ENCODE data around the gene CIB2.

CIB2 gene

GRCh38 chr15:78104566-78105475, 26.4 kb downstream of the CIB2 start (continued):
- TF ChIP-seq ZBTB44 (tag by site-specific recombination; IDR thresholded peaks at IDR 0.05): no peak
- TF ChIP-seq SP2 (tag by site-specific recombination; IDR thresholded peaks at IDR 0.05): no peak
- TF ChIP-seq ZBTB48 (tag by site-specific recombination; IDR thresholded peaks at IDR 0.05): no peak
- TF ChIP-seq REPIN1 (tag by site-specific recombination; IDR thresholded peaks at IDR 0.05; ENCODE audit: low read depth): no peak
- TF ChIP-seq KLF9 (tag by site-specific recombination; IDR thresholded peaks at IDR 0.05; ENCODE audit: low read depth): no peak
- TF ChIP-seq ZNF596 (tag by site-specific recombination; IDR thresholded peaks at IDR 0.05): no peak
- no peak for TF ChIP-seq TSHZ1 (tag by site-specific recombination; IDR thresholded peaks at IDR 0.05; ENCODE audit: borderline replicate concordance)

- Histone ChIP-seq H3K4me1 (ENCODE audit: control insufficient read depth, insufficient read depth, low read length) (no peaks in the 10 kb centered on the region), H3K36me3 (ENCODE audit: control insufficient read depth in 2 of 2, insufficient read depth in 1 of 2, low read length in 2 of 2) (peaks cover 0 to 7% of the 10 kb centered on the region in 2 experiments; a peak in 2 of 3 replicates), H3K27ac (ENCODE audit: extremely low read depth, low read depth, low read length) (no peak overlapping the region), H3K4me3 (ENCODE audit: low read depth, low read length) (no peak overlapping the region), H3K9me3 (ENCODE audit: control insufficient read depth, insufficient read depth, low read depth, low read length) (no peaks in the 10 kb centered on the region)
- POLR2A ChIA-PET: no interaction called here
- no peak for TF ChIP-seq ZNF391 (tag by site-specific recombination; IDR thresholded peaks at IDR 0.05; ENCODE audit: borderline replicate concordance, low read depth)
- no peak for TF ChIP-seq ZNF112 (tag by site-specific recombination; IDR thresholded peaks at IDR 0.05)
- no peak for TF ChIP-seq RBAK (tag by site-specific recombination; IDR thresholded peaks at IDR 0.05)
- no peak for TF ChIP-seq PRDM1 (tag by site-specific recombination; IDR thresholded peaks at IDR 0.05)
- no peak for TF ChIP-seq YY1 (tag by site-specific recombination; IDR thresholded peaks at IDR 0.05)
- TF ChIP-seq ZNF155 (tag by site-specific recombination; IDR thresholded peaks at IDR 0.05): no peak
- TF ChIP-seq ZNF248 (tag by site-specific recombination; IDR thresholded peaks at IDR 0.05): no peak
- no peak for TF ChIP-seq ZNF76 (tag by site-specific recombination; IDR thresholded peaks at IDR 0.05; ENCODE audit: borderline replicate concordance, low read depth)
- TF ChIP-seq ZNF785 (tag by site-specific recombination; IDR thresholded peaks at IDR 0.05): no peak
- TF ChIP-seq YY2 (tag by site-specific recombination; IDR thresholded peaks at IDR 0.05): no peak
- no peak for TF ChIP-seq ZNF792 (tag by site-specific recombination; IDR thresholded peaks at IDR 0.05)
- no peak for TF ChIP-seq ZNF426 (tag by site-specific recombination; IDR thresholded peaks at IDR 0.05)
- TF ChIP-seq ZNF174 (tag by site-specific recombination; IDR thresholded peaks at IDR 0.05): no peak
- TF ChIP-seq GLIS2 (tag by site-specific recombination; IDR thresholded peaks at IDR 0.05): no peak
- TF ChIP-seq SALL2 (tag by site-specific recombination; IDR thresholded peaks at IDR 0.05; ENCODE audit: borderline replicate concordance): no peak
- TF ChIP-seq PRDM10 (tag by site-specific recombination; IDR thresholded peaks at IDR 0.05): no peak
- TF ChIP-seq ZNF23 (tag by site-specific recombination; IDR thresholded peaks at IDR 0.05; ENCODE audit: borderline replicate concordance): no peak
- TF ChIP-seq ZNF645 (tag by site-specific recombination; IDR thresholded peaks at IDR 0.05): no peak
- TF ChIP-seq ZNF580 (tag by site-specific recombination; IDR thresholded peaks at IDR 0.05): no peak
- TF ChIP-seq ZEB2 (tag by site-specific recombination; IDR thresholded peaks at IDR 0.05): no peak
- CTCF ChIA-PET: interaction anchor here (0.9 to 11.0 kb wide), 5 partner anchors 8 to 137 kb away, joined by 3 to 183 read pairs (median 7); no protein-coding TSS in a partner anchor
Measured at GRCh38 chr15:78104119-78104479, 27.1 kb downstream of the CIB2 start.
